ENCODE results near the gene MAGIX. TPM values are rescaled to one million over a fixed set of nuclear protein-coding genes. Genes with fewer than 3 reads are reported as not detected.
"Not testable (repeated sequence)": the region's sequence is repeated elsewhere in the genome, so short reads cannot be mapped to it uniquely, and the experiment has no call there.

The MAGIX gene
- total RNA-seq, 2 experiments from 2014 or later = 1.6 to 2.0 TPM

DNA sequence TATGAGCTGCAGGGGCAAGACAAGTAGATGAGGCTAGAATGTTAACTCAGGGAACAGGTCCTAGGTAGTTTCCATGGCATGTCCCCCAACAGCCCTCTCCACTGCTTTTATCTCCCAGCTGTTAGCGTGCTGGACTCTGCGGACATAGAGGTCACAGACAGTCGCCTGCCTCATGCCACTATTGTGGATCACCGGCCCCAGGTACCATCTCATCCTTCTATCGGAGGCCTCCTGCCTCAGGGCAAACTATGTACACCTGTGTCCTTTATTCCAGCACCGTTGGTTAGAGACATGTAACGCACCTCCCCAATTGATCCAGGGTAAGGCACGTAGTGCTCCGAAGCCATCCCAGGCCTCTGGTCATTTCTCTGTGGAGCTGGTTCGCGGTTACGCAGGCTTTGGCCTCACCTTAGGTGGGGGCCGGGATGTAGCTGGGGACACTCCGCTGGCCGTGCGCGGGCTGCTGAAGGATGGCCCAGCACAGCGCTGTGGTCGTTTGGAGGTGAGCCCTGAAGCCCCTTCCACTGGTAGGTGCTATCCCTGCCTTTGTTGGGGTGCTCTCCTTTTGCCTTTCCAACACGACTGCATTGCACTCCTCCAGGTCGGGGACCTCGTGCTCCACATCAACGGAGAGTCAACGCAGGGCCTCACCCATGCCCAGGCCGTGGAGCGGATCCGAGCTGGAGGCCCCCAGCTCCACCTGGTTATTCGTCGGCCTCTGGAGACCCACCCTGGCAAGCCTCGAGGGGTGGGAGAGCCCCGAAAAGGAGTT lies 2.2 kb downstream of the MAGIX start:
- Mint-ChIP-seq H3K4me3 (no peak overlapping the region), H3K27ac (peak overlapping the region; percentile 87), H3K27me3 (no peaks in the 10 kb centered on the region), H3K4me1 (peaks cover 45% of the 10 kb centered on the region), H3K9me3 (no peaks in the 10 kb centered on the region), H3K36me3 (ENCODE audit: low read depth) (no peaks in the 10 kb centered on the region)
- no peak for DNase-seq
- ChIA-PET CTCF (interaction anchor here (0.9 to 1.0 kb wide), 2 partner anchors 26 to 273 kb away, joined by 3 to 4 read pairs; no protein-coding TSS in a partner anchor), POLR2A (interaction anchor here (1.3 to 1.4 kb wide), 2 partner anchors 28 to 121 kb away, joined by 3 read pairs; partner anchors contain the start of gene TFE3)

- H3K27ac Mint-ChIP-seq = peak overlapping the region; percentile 99
- POLR2A ChIA-PET = interaction anchor here (0.9 to 2.6 kb wide), 15 partner anchors 9 to 268 kb away, joined by 3 to 30 read pairs (median 6); partner anchors contain the start of genes GRIPAP1, PQBP1, SLC35A2 and TFE3
Observed at GRCh38 chrX:49165901-49166881, 3.6 kb downstream of the MAGIX start.

DNA sequence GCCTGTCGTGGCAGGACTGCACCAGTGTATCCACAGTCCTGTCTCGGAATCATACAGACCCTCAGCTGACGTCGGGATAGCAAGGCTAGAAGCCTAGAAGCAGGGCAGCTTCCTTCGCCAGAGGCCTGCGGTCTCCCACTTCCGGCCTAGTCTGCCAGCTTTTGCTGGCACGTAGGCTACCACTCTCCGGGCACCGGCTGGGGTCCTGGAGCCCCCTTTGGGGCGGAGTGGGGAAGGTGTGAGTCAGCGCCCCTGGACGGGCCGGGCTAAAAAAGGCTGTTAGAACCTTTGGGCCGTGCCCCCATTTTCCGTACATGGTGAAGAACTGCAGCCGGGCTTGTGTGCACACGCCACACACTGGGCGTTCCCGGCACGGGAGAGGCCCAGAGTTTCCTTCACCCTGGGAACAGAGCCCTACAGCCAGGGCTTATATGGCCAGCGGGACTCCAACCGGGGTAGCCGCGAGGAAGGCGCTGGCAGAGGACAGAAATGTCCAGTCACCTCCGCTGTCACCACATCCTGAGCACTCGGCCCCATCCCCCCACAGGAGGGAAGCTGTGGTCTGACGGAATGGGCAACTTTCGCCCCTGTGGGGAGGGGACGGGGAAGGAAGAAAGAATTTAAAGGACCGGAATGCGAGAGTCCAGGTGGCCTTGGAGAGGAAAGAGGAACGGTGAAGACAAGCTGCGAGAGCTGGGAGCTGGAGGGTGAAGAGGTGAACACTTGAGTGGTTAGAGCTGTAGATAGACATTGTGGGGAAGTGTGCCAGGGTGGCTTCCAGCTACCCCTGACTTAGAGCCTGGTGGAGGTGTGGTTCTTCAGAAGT lies 4.6 kb downstream of the MAGIX start:
- Mint-ChIP-seq H3K4me1 (peaks cover 44% of the 10 kb centered on the region), H3K27me3 (no peaks in the 10 kb centered on the region), H3K27ac (peak overlapping the region; percentile 99), H3K4me3 (peak overlapping the region; percentile 80), H3K36me3 (ENCODE audit: low read depth) (no peaks in the 10 kb centered on the region), H3K9me3 (no peaks in the 10 kb centered on the region)
- ChIA-PET POLR2A (interaction anchor here (0.7 to 2.6 kb wide), 15 partner anchors 8 to 269 kb away, joined by 3 to 30 read pairs (median 6); partner anchors contain the start of genes GRIPAP1, PQBP1, SLC35A2 and TFE3), CTCF (interaction anchor here (0.9 to 3.4 kb wide), 6 partner anchors 12 to 519 kb away, joined by 3 to 20 read pairs (median 7); partner anchors contain the start of gene TFE3)
- DNase-seq = peak; percentile 76

More at GRCh38 chrX:49165901-49166881, 3.6 kb downstream of the MAGIX start:
- no peaks in the 10 kb centered on the region for H3K36me3 Mint-ChIP-seq (ENCODE audit: low read depth)
- H3K27me3 Mint-ChIP-seq = no peaks in the 10 kb centered on the region
- peaks cover 45% of the 10 kb centered on the region for H3K4me1 Mint-ChIP-seq
- peak overlapping the region; percentile 80 for H3K4me3 Mint-ChIP-seq
- CTCF ChIA-PET = interaction anchor here (0.9 to 3.4 kb wide), 6 partner anchors 11 to 518 kb away, joined by 3 to 20 read pairs (median 7); partner anchors contain the start of gene TFE3
- H3K9me3 Mint-ChIP-seq = no peaks in the 10 kb centered on the region
- DNase-seq = peak; percentile 82

DNA sequence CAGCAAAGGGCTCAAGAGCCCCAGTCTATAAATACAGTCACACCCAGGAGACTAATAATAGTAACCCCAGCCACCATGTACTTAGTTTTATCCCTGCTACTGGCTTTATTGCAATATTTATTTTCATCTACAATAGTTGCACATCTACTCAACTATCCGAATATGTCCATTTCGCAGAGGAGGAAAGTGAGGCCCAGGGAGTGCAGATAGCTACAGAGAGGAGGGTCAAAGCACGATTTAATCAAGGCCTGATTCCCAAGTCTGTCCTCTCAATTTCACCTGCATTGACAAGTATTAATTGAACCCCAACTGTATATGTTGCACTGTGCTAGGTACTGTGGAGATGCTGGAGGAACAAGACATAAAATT lies 5.2 kb downstream of the MAGIX start:
- Mint-ChIP-seq H3K27ac (peak overlapping the region; percentile 99), H3K9me3 (no peaks in the 10 kb centered on the region), H3K27me3 (no peaks in the 10 kb centered on the region), H3K4me3 (peak overlapping the region; percentile 80), H3K4me1 (peaks cover 47% of the 10 kb centered on the region), H3K36me3 (ENCODE audit: low read depth) (peaks cover 3% of the 10 kb centered on the region)
- CTCF ChIA-PET = interaction anchor here (1.6 to 3.4 kb wide), 3 partner anchors 12 to 25 kb away, joined by 11 to 20 read pairs (median 18); no protein-coding TSS in a partner anchor
- POLR2A ChIA-PET = interaction anchor here (0.7 to 2.6 kb wide), 8 partner anchors 8 to 229 kb away, joined by 3 to 30 read pairs (median 8); partner anchors contain the start of gene WDR45
- DNase-seq = no peak

DNA sequence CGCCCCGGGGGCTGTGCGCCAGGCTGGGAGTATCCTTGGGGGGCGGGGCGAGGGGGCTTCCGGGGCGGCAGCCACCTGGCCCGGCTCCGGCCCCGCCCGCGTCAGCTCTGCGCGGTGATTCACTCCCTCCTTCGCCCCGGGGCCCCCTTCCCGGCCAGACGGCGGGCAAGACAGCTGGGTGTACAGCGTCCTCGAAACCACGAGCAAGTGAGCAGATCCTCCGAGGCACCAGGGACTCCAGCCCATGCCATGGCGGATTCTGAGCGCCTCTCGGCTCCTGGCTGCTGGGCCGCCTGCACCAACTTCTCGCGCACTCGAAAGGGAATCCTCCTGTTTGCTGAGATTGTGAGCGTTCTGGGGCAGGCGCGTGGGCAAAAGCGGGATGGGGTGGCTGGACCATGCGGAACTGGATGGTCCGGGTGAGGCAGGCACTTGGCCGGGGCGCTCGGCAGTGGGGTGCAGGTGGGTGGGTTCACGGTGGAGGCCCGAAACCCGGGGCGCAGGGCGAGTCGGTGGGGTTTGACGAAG lies 9.3 kb downstream of the MAGIX start, which contains the start of gene PLP2:
Gene PLP2, plus strand, starts transcription at position 147 of the 528 bp plus-strand sequence. Its CDS starts 103 bp downstream, at position 250.
- ChIA-PET POLR2A (interaction anchor here (0.9 to 2.1 kb wide), 10 partner anchors 8 to 435 kb away, joined by 3 to 11 read pairs (median 4); partner anchors contain the start of genes HDAC6 and PRICKLE3), CTCF (interaction anchor here (1.0 to 3.5 kb wide), 3 partner anchors 16 to 19 kb away, joined by 3 to 15 read pairs (median 6); no protein-coding TSS in a partner anchor)
- peak within 1 kb of the TSS; percentile 89 for H3K27ac Mint-ChIP-seq
- no peaks in the 10 kb centered on the region for H3K9me3 Mint-ChIP-seq
- peaks cover 54% of the 10 kb centered on the region for H3K4me1 Mint-ChIP-seq
- H3K36me3 Mint-ChIP-seq (ENCODE audit: low read depth) = peaks cover 35% of the 10 kb centered on the region
- no peaks in the 10 kb centered on the region for H3K27me3 Mint-ChIP-seq
- DNase-seq = peak; percentile 79
- H3K4me3 Mint-ChIP-seq = peak within 1 kb of the TSS; percentile 84

DNA sequence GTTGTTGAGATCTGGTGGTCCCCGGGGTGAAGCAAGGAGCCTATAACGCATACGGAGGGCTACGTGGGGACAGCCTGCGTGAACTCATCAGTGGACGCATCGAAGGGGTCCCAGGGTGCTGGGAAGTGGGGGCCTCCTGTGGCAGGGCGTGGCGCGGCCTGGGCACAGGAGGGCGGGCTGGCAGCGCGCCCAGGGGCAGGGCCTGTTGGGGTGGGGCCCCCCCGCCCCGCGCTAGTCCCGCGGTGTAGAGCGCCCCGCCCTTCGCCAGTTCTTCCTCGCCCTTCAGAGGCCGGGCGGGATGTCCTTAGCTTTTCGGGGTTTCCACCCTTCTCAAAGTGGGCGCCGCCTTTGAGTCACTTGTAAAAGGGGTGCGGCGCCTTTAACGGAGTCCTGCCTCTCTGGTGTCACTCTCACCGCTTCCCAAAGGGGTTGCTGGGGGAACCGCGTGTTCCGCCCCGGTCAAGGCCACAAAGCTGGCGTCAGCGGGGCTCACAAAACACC lies 9.8 kb downstream of the MAGIX start:
- ChIA-PET CTCF (interaction anchor here (1.0 to 1.8 kb wide), 2 partner anchors 16 to 19 kb away, joined by 3 to 6 read pairs; no protein-coding TSS in a partner anchor), POLR2A (interaction anchor here (1.0 to 2.1 kb wide), 10 partner anchors 9 to 435 kb away, joined by 3 to 11 read pairs (median 4); partner anchors contain the start of genes HDAC6 and PRICKLE3)
- peaks cover 52% of the 10 kb centered on the region for H3K4me1 Mint-ChIP-seq
- H3K27me3 Mint-ChIP-seq = no peaks in the 10 kb centered on the region
- peaks cover 37% of the 10 kb centered on the region for H3K36me3 Mint-ChIP-seq (ENCODE audit: low read depth)
- peak; percentile 85 for DNase-seq
- peak overlapping the region; percentile 84 for H3K4me3 Mint-ChIP-seq
- H3K27ac Mint-ChIP-seq = peak overlapping the region; percentile 89
- H3K9me3 Mint-ChIP-seq = no peaks in the 10 kb centered on the region

GRCh38 chrX:49173544-49173943 lies 11.0 kb downstream of the MAGIX start:
- DNase-seq, H3K27ac Mint-ChIP-seq, H3K27me3 Mint-ChIP-seq, H3K9me3 Mint-ChIP-seq: not testable (repeated sequence)
- H3K4me1 Mint-ChIP-seq = peaks cover 46% of the 10 kb centered on the region
- H3K36me3 Mint-ChIP-seq (ENCODE audit: low read depth) = peaks cover 43% of the 10 kb centered on the region
- ChIA-PET CTCF (interaction anchor here (1.8 kb wide), 1 partner anchor 17 kb away, joined by 6 read pairs; no protein-coding TSS in a partner anchor), POLR2A (interaction anchor here (1.5 kb wide), 1 partner anchor 11 kb away, joined by 4 read pairs; no protein-coding TSS in a partner anchor)
- H3K4me3 Mint-ChIP-seq = peak overlapping the region; percentile 84

- POLR2A ChIA-PET = interaction anchor here (0.6 to 2.1 kb wide), 2 partner anchors 8 to 95 kb away, joined by 3 to 6 read pairs; partner anchors contain the start of gene WDR45
- no peaks in the 10 kb centered on the region for H3K9me3 Mint-ChIP-seq
- DNase-seq = no peak
- no peak overlapping the region for H3K27ac Mint-ChIP-seq
- peaks cover 50% of the 10 kb centered on the region for H3K36me3 Mint-ChIP-seq (ENCODE audit: low read depth)
- peaks cover 47% of the 10 kb centered on the region for H3K4me1 Mint-ChIP-seq
- H3K4me3 Mint-ChIP-seq = no peak overlapping the region
- CTCF ChIA-PET = no interaction called here
- no peaks in the 10 kb centered on the region for H3K27me3 Mint-ChIP-seq
Observed at GRCh38 chrX:49174723-49175122, 12.2 kb downstream of the MAGIX start.

DNA sequence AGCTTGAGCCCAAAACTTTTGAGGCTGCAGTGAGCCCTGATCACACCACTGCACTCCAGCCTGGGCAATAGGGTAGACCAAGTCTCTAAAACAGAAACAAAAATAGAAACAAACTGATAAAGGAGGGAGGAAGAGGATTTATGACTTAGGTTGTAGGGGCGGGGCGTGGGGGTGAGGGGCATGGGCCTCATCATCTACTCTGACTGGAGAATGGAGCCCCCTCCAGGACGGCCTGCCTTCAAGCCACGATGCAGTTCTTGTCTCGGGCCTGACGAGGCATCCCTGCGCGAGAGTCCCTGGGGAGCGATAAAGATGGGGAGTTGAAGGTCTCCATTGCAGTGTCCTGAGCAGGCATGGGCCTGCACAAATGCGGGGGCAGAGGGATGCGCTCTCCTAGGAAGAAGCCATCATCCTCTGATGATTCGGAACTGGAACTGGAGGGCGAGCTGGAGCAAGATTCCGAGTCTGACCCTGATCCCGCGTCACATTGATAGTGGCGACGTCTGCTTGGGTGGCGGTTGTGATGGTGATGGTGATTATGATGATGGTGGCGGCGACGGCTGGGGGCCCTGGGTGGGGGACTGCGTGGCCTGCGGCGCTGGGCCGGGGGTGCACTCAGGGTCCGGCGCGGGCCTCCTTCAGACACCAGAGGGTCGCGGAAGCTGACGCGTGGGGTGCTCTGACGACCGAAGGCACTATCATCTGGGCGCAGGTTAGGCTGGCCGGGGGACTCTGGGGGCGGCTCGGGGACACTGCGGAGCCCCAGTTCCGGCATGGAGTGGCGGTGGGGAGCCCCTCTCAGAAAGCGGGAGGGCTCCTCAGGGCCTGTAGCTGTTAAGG lies 13.1 kb downstream of the MAGIX start:
- ChIA-PET POLR2A (interaction anchor here (2.1 kb wide), 1 partner anchor 9 kb away, joined by 6 read pairs; no protein-coding TSS in a partner anchor), CTCF (interaction anchor here (1.0 kb wide), 1 partner anchor 14 kb away, joined by 3 read pairs; no protein-coding TSS in a partner anchor)
- DNase-seq = no peak
- Mint-ChIP-seq H3K36me3 (ENCODE audit: low read depth) (peaks cover 55% of the 10 kb centered on the region), H3K27me3 (no peaks in the 10 kb centered on the region), H3K4me3 (no peak overlapping the region), H3K27ac (no peak overlapping the region), H3K9me3 (no peaks in the 10 kb centered on the region), H3K4me1 (peaks cover 48% of the 10 kb centered on the region)
